OCI-LY7 (cell line): Measurements from ENCODE around the gene MVK. TPM values are rescaled to one million over a fixed set of nuclear protein-coding genes. Genes with fewer than 3 reads are reported as not detected.

Source experiments
- BruUV-seq: library from RNA; stranded (reverse); fragments of 400-500 nt; replicated peaks from 2 replicates; lab custom pipeline; 2021; lab: Mats Ljungman, UMichigan
- CTCF ChIA-PET: fragments of 300-600 bp; sonication (Branson Sonifier 250); formaldehyde crosslinking; loops from one replicate; lab custom pipeline; 2022; ENCODE audit warnings: antibody characterized with exemption; ENCODE audit not compliant: unreplicated experiment; lab: Charles Lee
- POLR2A ChIA-PET: fragments of 300-600 bp; sonication (Branson Sonifier 250); formaldehyde crosslinking; loops from one replicate; lab custom pipeline; 2022; ENCODE audit warnings: antibody characterized with exemption; lab: Charles Lee
- DNase-seq: peaks from one replicate; pipeline ENCODE4 v3.0.0-alpha.2; 2015; ENCODE audit warnings: low spot score
- H2AFZ ChIP-seq: fragments of 200-600 bp; sonication (generic), shearing (Covaris generic); 2 replicates; pipeline ENCODE4 v1.6.1; 2014; ENCODE audit warnings: mild to moderate bottlenecking, antibody characterized with exemption, low read length, moderate library complexity
- H3K27ac ChIP-seq: fragments of 200-600 bp; sonication (generic); 2 replicates; pipeline ENCODE4 v1.5.1; 2014; ENCODE audit warnings: mixed run types, low read depth, mild to moderate bottlenecking, moderate library complexity, low read length, inconsistent platforms; ENCODE audit not compliant: poor library complexity, severe bottlenecking
- H3K36me3 ChIP-seq: fragments of 200-600 bp; sonication (generic); 2 replicates; pipeline ENCODE4 v1.6.1; 2014; ENCODE audit warnings: mild to moderate bottlenecking, antibody characterized with exemption, low read length, moderate library complexity, mixed read lengths; ENCODE audit not compliant: insufficient read depth
- H3K4me1 ChIP-seq: fragments of 200-600 bp; sonication (generic); 2 replicates; pipeline ENCODE4 v1.5.1; 2014; ENCODE audit warnings: mild to moderate bottlenecking, low read length; ENCODE audit not compliant: insufficient read depth, poor library complexity, severe bottlenecking
- H3K4me2 ChIP-seq: fragments of 200-600 bp; sonication (generic); 2 replicates; pipeline ENCODE4 v1.6.1; 2014; ENCODE audit warnings: mild to moderate bottlenecking, low read length
- H3K4me3 ChIP-seq: fragments of 200-600 bp; sonication (generic); 2 replicates; pipeline ENCODE4 v1.5.1; 2014; ENCODE audit warnings: mild to moderate bottlenecking, low read depth, low read length; ENCODE audit not compliant: poor library complexity, severe bottlenecking
- H3K79me2 ChIP-seq: fragments of 200-600 bp; sonication (generic); 2 replicates; pipeline ENCODE4 v1.6.1; 2016; ENCODE audit warnings: low read depth, mild to moderate bottlenecking, low read length, moderate library complexity, mixed read lengths; ENCODE audit not compliant: insufficient read depth
- H3K9me2 ChIP-seq: fragments of 200-600 bp; sonication (generic); 2 replicates; pipeline ENCODE4 v1.6.1; 2016; ENCODE audit warnings: mild to moderate bottlenecking, low read length, mixed read lengths; ENCODE audit not compliant: insufficient read depth
- H3K9me3 ChIP-seq: fragments of 200-600 bp; sonication (generic); 2 replicates; pipeline ENCODE4 v1.6.1; 2014; ENCODE audit warnings: mild to moderate bottlenecking, mixed run types, low read length, mixed read lengths
- H4K20me1 ChIP-seq: fragments of 200-600 bp; sonication (generic); 2 replicates; pipeline ENCODE4 v1.6.1; 2014; ENCODE audit warnings: mild to moderate bottlenecking, antibody characterized with exemption, low read length, moderate library complexity, mixed read lengths; ENCODE audit not compliant: insufficient read depth
- EZH2phosphoT487 ChIP-seq: fragments of 200-600 bp; sonication (generic); IDR thresholded peaks from 2 replicates; pipeline ENCODE4 v1.6.1; 2018; ENCODE audit warnings: low read depth, borderline replicate concordance, mild to moderate bottlenecking, mixed run types, antibody characterized with exemption, low read length, moderate library complexity, mixed read lengths
- intact Hi-C: fragments of 100-400 bp; cut with micrococcal nuclease; formaldehyde crosslinking; loops from one replicate; pipeline ENCODE4 v1.10.0; 2022; ENCODE audit not compliant: unreplicated experiment
- total RNA-seq, 2 experiments: library from RNA; depleted of rRNA in 1 of 2; stranded (reverse); fragments of >200 nt in 1 of 2; shearing (Covaris generic) in 1 of 2; gene quantifications; 2 replicates each; pipeline ENCODE4 v1.2.3, GENCODE V29; 2014 to 2022
- TF ChIP-seq, protein P1 (sequence below): fragments of 200-600 bp; sonication (generic); conservative IDR thresholded peaks from 2 replicates; pipeline ENCODE4 v1.5.1; 2014; ENCODE audit warnings: mild to moderate bottlenecking, antibody characterized with exemption, low read length, moderate library complexity, mixed read lengths

MVK gene
- total RNA-seq, 2 experiments from 2014 or later, result 27.0 to 47.4 TPM

DNA sequence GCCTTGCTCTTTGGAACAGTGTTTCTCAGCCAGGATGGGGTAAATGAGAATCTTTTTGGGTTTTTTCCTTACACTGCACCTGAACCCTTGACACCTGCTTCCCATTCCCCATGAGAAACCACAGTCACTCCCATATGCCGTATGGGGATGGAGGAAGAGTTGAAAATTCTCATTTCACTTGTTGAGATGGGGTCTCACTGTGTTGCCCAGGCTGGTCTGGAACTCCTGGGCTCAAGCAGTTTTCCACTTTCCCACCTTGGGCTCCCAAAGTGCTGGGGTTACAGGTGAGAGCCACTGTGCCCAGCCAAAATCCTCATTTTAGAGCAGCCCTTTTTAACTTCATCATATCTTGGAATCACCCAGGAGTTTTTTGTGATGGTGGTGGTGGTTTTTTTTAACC, 3.7 kb downstream of the MVK start:
- H3K9me2 ChIP-seq, result no peaks in the 10 kb centered on the region
- H3K4me3 ChIP-seq, result no peak overlapping the region
- H3K79me2 ChIP-seq, result peaks cover 4% of the 10 kb centered on the region; the same call in 1 of the 2 replicates
- no peaks in the 10 kb centered on the region for H3K9me3 ChIP-seq
- H3K4me1 ChIP-seq, result peaks cover 15% of the 10 kb centered on the region
- TF ChIP-seq, protein P1, sequence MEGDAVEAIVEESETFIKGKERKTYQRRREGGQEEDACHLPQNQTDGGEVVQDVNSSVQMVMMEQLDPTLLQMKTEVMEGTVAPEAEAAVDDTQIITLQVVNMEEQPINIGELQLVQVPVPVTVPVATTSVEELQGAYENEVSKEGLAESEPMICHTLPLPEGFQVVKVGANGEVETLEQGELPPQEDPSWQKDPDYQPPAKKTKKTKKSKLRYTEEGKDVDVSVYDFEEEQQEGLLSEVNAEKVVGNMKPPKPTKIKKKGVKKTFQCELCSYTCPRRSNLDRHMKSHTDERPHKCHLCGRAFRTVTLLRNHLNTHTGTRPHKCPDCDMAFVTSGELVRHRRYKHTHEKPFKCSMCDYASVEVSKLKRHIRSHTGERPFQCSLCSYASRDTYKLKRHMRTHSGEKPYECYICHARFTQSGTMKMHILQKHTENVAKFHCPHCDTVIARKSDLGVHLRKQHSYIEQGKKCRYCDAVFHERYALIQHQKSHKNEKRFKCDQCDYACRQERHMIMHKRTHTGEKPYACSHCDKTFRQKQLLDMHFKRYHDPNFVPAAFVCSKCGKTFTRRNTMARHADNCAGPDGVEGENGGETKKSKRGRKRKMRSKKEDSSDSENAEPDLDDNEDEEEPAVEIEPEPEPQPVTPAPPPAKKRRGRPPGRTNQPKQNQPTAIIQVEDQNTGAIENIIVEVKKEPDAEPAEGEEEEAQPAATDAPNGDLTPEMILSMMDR, result no peak
- no peak for TF ChIP-seq EZH2phosphoT487
- no peak for DNase-seq
- H4K20me1 ChIP-seq, result no peaks in the 10 kb centered on the region
- no peak overlapping the region for H3K4me2 ChIP-seq
- intact Hi-C loops, result no loop called here
- ChIA-PET CTCF (no interaction called here), POLR2A (no interaction called here)
- peaks cover 59% of the 10 kb centered on the region for H3K36me3 ChIP-seq
- no peak overlapping the region for H2AFZ ChIP-seq
- no TSS peak for BruUV-seq
- no peak overlapping the region for H3K27ac ChIP-seq

DNA sequence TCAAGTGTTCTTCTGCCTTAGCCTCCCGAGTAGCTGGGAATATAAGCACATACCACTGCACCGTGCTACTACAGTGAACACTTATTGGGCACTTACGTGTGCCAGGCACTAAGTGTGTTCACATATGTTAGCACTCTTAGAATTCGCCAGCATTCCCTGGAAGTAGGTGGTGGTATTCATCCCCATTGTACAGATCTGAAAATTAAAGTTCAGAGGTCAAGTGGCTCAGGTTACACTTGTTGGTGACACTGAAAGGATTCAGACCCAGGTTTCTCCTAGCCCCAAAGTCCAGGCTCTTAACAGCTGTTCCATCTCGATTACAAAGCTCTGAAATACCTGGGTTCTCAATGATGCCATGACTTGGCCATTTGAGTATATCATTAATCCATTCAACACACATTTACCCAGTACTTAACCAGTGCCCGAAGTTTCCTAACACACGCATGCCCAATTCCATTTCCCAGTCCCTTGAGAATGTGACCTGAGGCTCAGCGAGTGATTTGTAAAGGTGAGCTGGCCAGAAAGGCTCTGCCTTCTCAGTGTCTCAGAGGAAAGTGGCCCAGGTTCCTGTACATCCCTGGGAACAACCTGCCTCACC, 4.8 kb downstream of the MVK start:
- TF ChIP-seq EZH2phosphoT487, result no peak
- TF ChIP-seq, protein P1, result no peak
- DNase-seq, result no peak
- Histone ChIP-seq H3K9me3 (no peaks in the 10 kb centered on the region), H3K79me2 (no peaks in the 10 kb centered on the region), H3K9me2 (no peaks in the 10 kb centered on the region), H3K4me1 (peaks cover 9% of the 10 kb centered on the region), H3K4me3 (no peak overlapping the region), H3K4me2 (no peak overlapping the region), H4K20me1 (no peaks in the 10 kb centered on the region), H2AFZ (no peak overlapping the region), H3K36me3 (peaks cover 62% of the 10 kb centered on the region), H3K27ac (no peak overlapping the region)
- intact Hi-C loops, result no loop called here
- ChIA-PET POLR2A (no interaction called here), CTCF (no interaction called here)
- BruUV-seq, result no TSS peak

DNA sequence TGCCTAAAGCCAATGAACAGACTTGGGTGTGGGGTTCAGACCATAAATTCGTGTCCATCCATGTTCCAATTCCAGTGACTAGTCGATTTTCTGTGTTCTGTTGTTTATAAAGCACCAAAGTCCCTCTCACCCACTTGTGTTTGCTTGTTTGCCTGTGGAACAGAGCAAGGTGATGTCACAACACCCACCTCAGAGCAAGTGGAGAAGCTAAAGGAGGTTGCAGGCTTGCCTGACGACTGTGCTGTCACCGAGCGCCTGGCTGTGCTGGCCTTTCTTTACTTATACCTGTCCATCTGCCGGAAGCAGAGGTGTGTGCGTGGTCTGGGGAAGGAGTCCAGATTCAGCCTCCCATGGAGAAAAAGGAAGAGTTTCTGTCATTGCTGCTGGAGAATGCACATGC, 6.0 kb downstream of the MVK start:
- DNase-seq, result no peak
- no peaks in the 10 kb centered on the region for H3K9me3 ChIP-seq
- ChIA-PET CTCF (no interaction called here), POLR2A (no interaction called here)
- no peak overlapping the region for H3K4me2 ChIP-seq
- H3K4me3 ChIP-seq, result no peak overlapping the region
- TF ChIP-seq EZH2phosphoT487, result no peak
- TF ChIP-seq, protein P1, result no peak
- H3K79me2 ChIP-seq, result no peaks in the 10 kb centered on the region
- H3K36me3 ChIP-seq, result peaks cover 69% of the 10 kb centered on the region
- H3K9me2 ChIP-seq, result no peaks in the 10 kb centered on the region
- intact Hi-C loops, result no loop called here
- H2AFZ ChIP-seq, result no peak overlapping the region
- BruUV-seq, result no TSS peak
- no peak overlapping the region for H3K27ac ChIP-seq
- peaks cover 3% of the 10 kb centered on the region for H3K4me1 ChIP-seq
- H4K20me1 ChIP-seq, result no peaks in the 10 kb centered on the region
